Measurements from ENCODE around the gene PLEKHN1. TPM values are rescaled to one million over a fixed set of nuclear protein-coding genes. Genes with fewer than 3 reads are reported as not detected.

PLEKHN1 gene
- total RNA-seq, 2 experiments from 2014 or later: not detected

- no TSS peak for BruUV-seq (replicated peaks)
- no peak overlapping the region for H2AFZ ChIP-seq (ENCODE audit: low read length)
- DNase-seq (ENCODE audit: low spot score): no peak
- ChIA-PET CTCF (ENCODE audit: unreplicated experiment) (no interaction called here), POLR2A (no interaction called here)
- no peaks in the 10 kb centered on the region for H4K20me1 ChIP-seq (ENCODE audit: insufficient read depth, low read length)
- H3K9me2 ChIP-seq (ENCODE audit: insufficient read depth, low read length): no peaks in the 10 kb centered on the region
- intact Hi-C loops (cut with micrococcal nuclease; ENCODE audit: unreplicated experiment): loop anchor here (10.0 kb wide), 1 partner anchor 55 kb away; no protein-coding TSS in a partner anchor
- no peak for TF ChIP-seq CTCF (conservative IDR thresholded peaks at IDR 0.05; ENCODE audit: low read length)
- TF ChIP-seq EZH2phosphoT487 (IDR thresholded peaks at IDR 0.05; ENCODE audit: borderline replicate concordance, low read depth, low read length): no peak
- H3K4me1 ChIP-seq (ENCODE audit: insufficient read depth, low read length, poor library complexity, severe bottlenecking): no peaks in the 10 kb centered on the region
- no peak overlapping the region for H3K27ac ChIP-seq (ENCODE audit: low read depth, low read length, poor library complexity, severe bottlenecking)
- no peaks in the 10 kb centered on the region for H3K79me2 ChIP-seq (ENCODE audit: insufficient read depth, low read depth, low read length)
- H3K4me3 ChIP-seq (ENCODE audit: low read depth, low read length, poor library complexity, severe bottlenecking): no peak overlapping the region
- H3K36me3 ChIP-seq (ENCODE audit: insufficient read depth, low read length): no peaks in the 10 kb centered on the region
- no peaks in the 10 kb centered on the region for H3K9me3 ChIP-seq (ENCODE audit: low read length)
- H3K4me2 ChIP-seq (ENCODE audit: low read length): no peak overlapping the region
Observed at GRCh38 chr1:979744-980072, 13.4 kb downstream of the PLEKHN1 start.

- Histone ChIP-seq H3K9me2 (ENCODE audit: insufficient read depth, low read length) (no peaks in the 10 kb centered on the region), H4K20me1 (ENCODE audit: insufficient read depth, low read length) (no peaks in the 10 kb centered on the region), H3K36me3 (ENCODE audit: insufficient read depth, low read length) (no peaks in the 10 kb centered on the region), H3K79me2 (ENCODE audit: insufficient read depth, low read depth, low read length) (no peaks in the 10 kb centered on the region), H3K4me3 (ENCODE audit: low read depth, low read length, poor library complexity, severe bottlenecking) (no peak overlapping the region), H3K27ac (ENCODE audit: low read depth, low read length, poor library complexity, severe bottlenecking) (no peak overlapping the region), H3K4me2 (ENCODE audit: low read length) (no peak overlapping the region), H3K4me1 (ENCODE audit: insufficient read depth, low read length, poor library complexity, severe bottlenecking) (no peaks in the 10 kb centered on the region), H2AFZ (ENCODE audit: low read length) (no peak overlapping the region), H3K9me3 (ENCODE audit: low read length) (no peaks in the 10 kb centered on the region)
- intact Hi-C loops (cut with micrococcal nuclease; ENCODE audit: unreplicated experiment): loop anchor here (10.0 kb wide), 1 partner anchor 55 kb away; no protein-coding TSS in a partner anchor
- ChIA-PET CTCF (ENCODE audit: unreplicated experiment) (no interaction called here), POLR2A (no interaction called here)
- no peak for TF ChIP-seq EZH2phosphoT487 (IDR thresholded peaks at IDR 0.05; ENCODE audit: borderline replicate concordance, low read depth, low read length)
- no peak for TF ChIP-seq CTCF (conservative IDR thresholded peaks at IDR 0.05; ENCODE audit: low read length)
- BruUV-seq (replicated peaks): no TSS peak
- DNase-seq (ENCODE audit: low spot score): no peak
Observed at GRCh38 chr1:980137-980571, 13.9 kb downstream of the PLEKHN1 start.

- Histone ChIP-seq H4K20me1 (ENCODE audit: insufficient read depth, low read length) (no peaks in the 10 kb centered on the region), H3K9me3 (ENCODE audit: low read length) (no peaks in the 10 kb centered on the region), H3K4me3 (ENCODE audit: low read depth, low read length, poor library complexity, severe bottlenecking) (no peak overlapping the region), H2AFZ (ENCODE audit: low read length) (no peak overlapping the region), H3K36me3 (ENCODE audit: insufficient read depth, low read length) (no peaks in the 10 kb centered on the region), H3K79me2 (ENCODE audit: insufficient read depth, low read depth, low read length) (no peaks in the 10 kb centered on the region), H3K9me2 (ENCODE audit: insufficient read depth, low read length) (no peaks in the 10 kb centered on the region), H3K4me1 (ENCODE audit: insufficient read depth, low read length, poor library complexity, severe bottlenecking) (no peaks in the 10 kb centered on the region), H3K4me2 (ENCODE audit: low read length) (no peak overlapping the region), H3K27ac (ENCODE audit: low read depth, low read length, poor library complexity, severe bottlenecking) (no peak overlapping the region)
- ChIA-PET POLR2A (no interaction called here), CTCF (ENCODE audit: unreplicated experiment) (no interaction called here)
- DNase-seq (ENCODE audit: low spot score): no peak
- TF ChIP-seq EZH2phosphoT487 (IDR thresholded peaks at IDR 0.05; ENCODE audit: borderline replicate concordance, low read depth, low read length) (no peak), CTCF (conservative IDR thresholded peaks at IDR 0.05; ENCODE audit: low read length) (no peak)
- intact Hi-C loops (cut with micrococcal nuclease; ENCODE audit: unreplicated experiment): loop anchor here (10.0 kb wide), 1 partner anchor 54 kb away; no protein-coding TSS in a partner anchor
- BruUV-seq (replicated peaks): no TSS peak
Observed at GRCh38 chr1:980602-981395, 14.5 kb downstream of the PLEKHN1 start.
